A549 (cell line): Measurements from ENCODE around the gene OTOP3.

Experiments used
- BHLHE40 ChIP-seq: IDR thresholded peaks from 2 replicates; pipeline ENCODE4 v1.6.1; 2012; ENCODE audit warnings: low read depth, low read length, inconsistent platforms
- EHMT2 ChIP-seq: fragments of 200-600 bp; sonication (generic); IDR thresholded peaks from 2 replicates; pipeline ENCODE4 v1.6.1; 2016; ENCODE audit warnings: antibody characterized with exemption, low read depth, mild to moderate bottlenecking, moderate library complexity
- EP300 ChIP-seq, 2 experiments: fragments of >200 bp; sonication (Bioruptor Twin); formaldehyde crosslinking; IDR thresholded peaks; 2 replicates in 1 of 2; 3 replicates in 1 of 2; pipeline ENCODE4 v1.6.1; 2016 to 2017
- ESRRA ChIP-seq: fragments of 150-350 bp; IDR thresholded peaks from 2 replicates; pipeline ENCODE4 v1.6.1; 2014; ENCODE audit warnings: mild to moderate bottlenecking, low read length, borderline replicate concordance
- HOXA7 ChIP-seq: fragments of 250-450 bp; sonication (Bioruptor Pico); IDR thresholded peaks from 2 replicates; pipeline ENCODE4 v1.5.0; 2020; ENCODE audit warnings: mild to moderate bottlenecking, moderate library complexity
- MAFK ChIP-seq: fragments of 450-650 bp; IDR thresholded peaks from 2 replicates; pipeline ENCODE4 v1.6.1; 2014; ENCODE audit not compliant: partially characterized antibody
- MAZ ChIP-seq: fragments of 150-350 bp; IDR thresholded peaks from 2 replicates; pipeline ENCODE4 v1.6.1; 2014; ENCODE audit warnings: antibody characterized with exemption, low read depth, low read length, borderline replicate concordance
- POLR2A ChIP-seq: IDR thresholded peaks from 2 replicates; pipeline ENCODE4 v1.6.1; 2012; ENCODE audit warnings: mild to moderate bottlenecking, low read length
- ZNF302 ChIP-seq: fragments of 250-450 bp; sonication (Bioruptor Pico); IDR thresholded peaks from 2 replicates; pipeline ENCODE4 v1.9.0; 2021; ENCODE audit warnings: inconsistent platforms, mild to moderate bottlenecking, moderate library complexity
- TF ChIP-seq, protein P1 (sequence below): fragments of >200 bp; sonication (Bioruptor Twin); formaldehyde crosslinking; IDR thresholded peaks from 3 replicates; pipeline ENCODE4 v1.5.1; 2016
- TF ChIP-seq, protein P2 (sequence below): fragments of 450-650 bp; IDR thresholded peaks from 2 replicates; pipeline ENCODE4 v1.6.1; 2014; ENCODE audit warnings: antibody characterized with exemption
- TF ChIP-seq, protein P3 (sequence below): fragments of >200 bp; sonication (Bioruptor Twin); formaldehyde crosslinking; IDR thresholded peaks from 3 replicates; pipeline ENCODE4 v1.6.1; 2016
- TF ChIP-seq, protein P4 (sequence below): fragments of 200-600 bp; sonication (generic); IDR thresholded peaks from 2 replicates; pipeline ENCODE4 v1.6.1; 2016; ENCODE audit warnings: antibody characterized with exemption, mild to moderate bottlenecking, moderate library complexity
- TF ChIP-seq, protein P5 (sequence below): IDR thresholded peaks from 2 replicates; pipeline ENCODE4 v1.6.1; 2012

DNA sequence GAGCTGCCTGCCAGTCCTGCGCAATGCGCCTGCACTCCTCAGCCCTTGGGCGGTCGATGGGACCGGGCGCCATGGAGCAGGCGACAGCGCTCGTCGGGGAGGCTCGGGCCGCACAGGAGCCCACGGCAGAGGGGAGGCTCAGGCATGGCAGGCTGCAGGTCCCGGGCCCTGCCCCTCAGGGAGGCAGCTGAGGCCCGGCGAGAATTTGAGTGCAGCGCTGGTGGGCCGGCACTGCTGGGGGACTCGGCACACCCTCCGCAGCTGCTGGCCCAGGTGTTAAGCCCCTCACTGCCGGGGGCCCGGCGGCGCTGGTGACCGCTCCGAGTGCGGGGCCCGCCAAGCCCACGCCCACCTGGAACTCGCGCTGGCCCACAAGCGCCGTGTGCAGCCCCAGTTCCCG, 28.7 kb upstream of the OTOP3 start:
- TF ChIP-seq, protein P1, sequence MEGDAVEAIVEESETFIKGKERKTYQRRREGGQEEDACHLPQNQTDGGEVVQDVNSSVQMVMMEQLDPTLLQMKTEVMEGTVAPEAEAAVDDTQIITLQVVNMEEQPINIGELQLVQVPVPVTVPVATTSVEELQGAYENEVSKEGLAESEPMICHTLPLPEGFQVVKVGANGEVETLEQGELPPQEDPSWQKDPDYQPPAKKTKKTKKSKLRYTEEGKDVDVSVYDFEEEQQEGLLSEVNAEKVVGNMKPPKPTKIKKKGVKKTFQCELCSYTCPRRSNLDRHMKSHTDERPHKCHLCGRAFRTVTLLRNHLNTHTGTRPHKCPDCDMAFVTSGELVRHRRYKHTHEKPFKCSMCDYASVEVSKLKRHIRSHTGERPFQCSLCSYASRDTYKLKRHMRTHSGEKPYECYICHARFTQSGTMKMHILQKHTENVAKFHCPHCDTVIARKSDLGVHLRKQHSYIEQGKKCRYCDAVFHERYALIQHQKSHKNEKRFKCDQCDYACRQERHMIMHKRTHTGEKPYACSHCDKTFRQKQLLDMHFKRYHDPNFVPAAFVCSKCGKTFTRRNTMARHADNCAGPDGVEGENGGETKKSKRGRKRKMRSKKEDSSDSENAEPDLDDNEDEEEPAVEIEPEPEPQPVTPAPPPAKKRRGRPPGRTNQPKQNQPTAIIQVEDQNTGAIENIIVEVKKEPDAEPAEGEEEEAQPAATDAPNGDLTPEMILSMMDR, result no peak
- TF ChIP-seq, protein P2, sequence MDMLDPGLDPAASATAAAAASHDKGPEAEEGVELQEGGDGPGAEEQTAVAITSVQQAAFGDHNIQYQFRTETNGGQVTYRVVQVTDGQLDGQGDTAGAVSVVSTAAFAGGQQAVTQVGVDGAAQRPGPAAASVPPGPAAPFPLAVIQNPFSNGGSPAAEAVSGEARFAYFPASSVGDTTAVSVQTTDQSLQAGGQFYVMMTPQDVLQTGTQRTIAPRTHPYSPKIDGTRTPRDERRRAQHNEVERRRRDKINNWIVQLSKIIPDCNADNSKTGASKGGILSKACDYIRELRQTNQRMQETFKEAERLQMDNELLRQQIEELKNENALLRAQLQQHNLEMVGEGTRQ, result no peak
- TF ChIP-seq, protein P3, sequence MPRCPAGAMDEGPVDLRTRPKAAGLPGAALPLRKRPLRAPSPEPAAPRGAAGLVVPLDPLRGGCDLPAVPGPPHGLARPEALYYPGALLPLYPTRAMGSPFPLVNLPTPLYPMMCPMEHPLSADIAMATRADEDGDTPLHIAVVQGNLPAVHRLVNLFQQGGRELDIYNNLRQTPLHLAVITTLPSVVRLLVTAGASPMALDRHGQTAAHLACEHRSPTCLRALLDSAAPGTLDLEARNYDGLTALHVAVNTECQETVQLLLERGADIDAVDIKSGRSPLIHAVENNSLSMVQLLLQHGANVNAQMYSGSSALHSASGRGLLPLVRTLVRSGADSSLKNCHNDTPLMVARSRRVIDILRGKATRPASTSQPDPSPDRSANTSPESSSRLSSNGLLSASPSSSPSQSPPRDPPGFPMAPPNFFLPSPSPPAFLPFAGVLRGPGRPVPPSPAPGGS, result no peak
- no peak for TF ChIP-seq POLR2A
- TF ChIP-seq EHMT2, result no peak
- TF ChIP-seq MAFK, result no peak
- no peak for TF ChIP-seq ESRRA
- TF ChIP-seq EP300 (IDR thresholded peaks at IDR 0.05), result no peak
- TF ChIP-seq BHLHE40, result no peak
- TF ChIP-seq, protein P4, sequence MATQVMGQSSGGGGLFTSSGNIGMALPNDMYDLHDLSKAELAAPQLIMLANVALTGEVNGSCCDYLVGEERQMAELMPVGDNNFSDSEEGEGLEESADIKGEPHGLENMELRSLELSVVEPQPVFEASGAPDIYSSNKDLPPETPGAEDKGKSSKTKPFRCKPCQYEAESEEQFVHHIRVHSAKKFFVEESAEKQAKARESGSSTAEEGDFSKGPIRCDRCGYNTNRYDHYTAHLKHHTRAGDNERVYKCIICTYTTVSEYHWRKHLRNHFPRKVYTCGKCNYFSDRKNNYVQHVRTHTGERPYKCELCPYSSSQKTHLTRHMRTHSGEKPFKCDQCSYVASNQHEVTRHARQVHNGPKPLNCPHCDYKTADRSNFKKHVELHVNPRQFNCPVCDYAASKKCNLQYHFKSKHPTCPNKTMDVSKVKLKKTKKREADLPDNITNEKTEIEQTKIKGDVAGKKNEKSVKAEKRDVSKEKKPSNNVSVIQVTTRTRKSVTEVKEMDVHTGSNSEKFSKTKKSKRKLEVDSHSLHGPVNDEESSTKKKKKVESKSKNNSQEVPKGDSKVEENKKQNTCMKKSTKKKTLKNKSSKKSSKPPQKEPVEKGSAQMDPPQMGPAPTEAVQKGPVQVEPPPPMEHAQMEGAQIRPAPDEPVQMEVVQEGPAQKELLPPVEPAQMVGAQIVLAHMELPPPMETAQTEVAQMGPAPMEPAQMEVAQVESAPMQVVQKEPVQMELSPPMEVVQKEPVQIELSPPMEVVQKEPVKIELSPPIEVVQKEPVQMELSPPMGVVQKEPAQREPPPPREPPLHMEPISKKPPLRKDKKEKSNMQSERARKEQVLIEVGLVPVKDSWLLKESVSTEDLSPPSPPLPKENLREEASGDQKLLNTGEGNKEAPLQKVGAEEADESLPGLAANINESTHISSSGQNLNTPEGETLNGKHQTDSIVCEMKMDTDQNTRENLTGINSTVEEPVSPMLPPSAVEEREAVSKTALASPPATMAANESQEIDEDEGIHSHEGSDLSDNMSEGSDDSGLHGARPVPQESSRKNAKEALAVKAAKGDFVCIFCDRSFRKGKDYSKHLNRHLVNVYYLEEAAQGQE, result no peak
- TF ChIP-seq, protein P5, sequence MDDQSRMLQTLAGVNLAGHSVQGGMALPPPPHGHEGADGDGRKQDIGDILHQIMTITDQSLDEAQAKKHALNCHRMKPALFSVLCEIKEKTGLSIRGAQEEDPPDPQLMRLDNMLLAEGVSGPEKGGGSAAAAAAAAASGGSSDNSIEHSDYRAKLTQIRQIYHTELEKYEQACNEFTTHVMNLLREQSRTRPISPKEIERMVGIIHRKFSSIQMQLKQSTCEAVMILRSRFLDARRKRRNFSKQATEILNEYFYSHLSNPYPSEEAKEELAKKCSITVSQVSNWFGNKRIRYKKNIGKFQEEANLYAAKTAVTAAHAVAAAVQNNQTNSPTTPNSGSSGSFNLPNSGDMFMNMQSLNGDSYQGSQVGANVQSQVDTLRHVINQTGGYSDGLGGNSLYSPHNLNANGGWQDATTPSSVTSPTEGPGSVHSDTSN, result no peak
- no peak for TF ChIP-seq HOXA7 (CRISPR knock-in tag)
- no peak for TF ChIP-seq MAZ
- no peak for TF ChIP-seq ZNF302 (CRISPR knock-in tag)
